Measurements from ENCODE around the gene ADAM19. TPM values are rescaled to one million over a fixed set of nuclear protein-coding genes. Genes with fewer than 3 reads are reported as not detected.
"Not testable (repeated sequence)": the region's sequence is repeated elsewhere in the genome, so short reads cannot be mapped to it uniquely, and the experiment has no call there.

ADAM19 gene
- total RNA-seq, 1 donor from 2014 or later = 4.9 TPM

GRCh38 chr5:157486221-157486681 lies 89.3 kb downstream of the ADAM19 start:
- DNase-seq (ENCODE audit: extremely low spot score in 2 of 2) = no peak
- no peaks in the 10 kb centered on the region for H3K36me3 ChIP-seq
- no peaks in the 10 kb centered on the region for H3K9me3 ChIP-seq
- TF ChIP-seq POLR2A (IDR thresholded peaks at IDR 0.05) (no peak), CTCF (IDR thresholded peaks at IDR 0.05) (no peak), POLR2AphosphoS5 (IDR thresholded peaks at IDR 0.05; ENCODE audit: insufficient read depth in 1 of 2, low read depth in 1 of 2) (no peak)
- no peaks in the 10 kb centered on the region for H3K27me3 ChIP-seq
- H3K4me1 ChIP-seq = no peaks in the 10 kb centered on the region
- no peak overlapping the region for H3K4me3 ChIP-seq
- H3K27ac ChIP-seq = no peak overlapping the region
- intact Hi-C loops (cut with DNase I) = no loop called here

- no peak for DNase-seq (ENCODE audit: extremely low spot score in 2 of 2)
- H3K4me3 ChIP-seq = no peak overlapping the region
- H3K27me3 ChIP-seq = no peaks in the 10 kb centered on the region
- intact Hi-C loops (cut with DNase I) = no loop called here
- no peaks in the 10 kb centered on the region for H3K9me3 ChIP-seq
- no peak overlapping the region for H3K27ac ChIP-seq
- H3K36me3 ChIP-seq = no peaks in the 10 kb centered on the region
- no peaks in the 10 kb centered on the region for H3K4me1 ChIP-seq
- TF ChIP-seq CTCF (IDR thresholded peaks at IDR 0.05) (no peak), POLR2AphosphoS5 (IDR thresholded peaks at IDR 0.05; ENCODE audit: insufficient read depth in 1 of 2, low read depth in 1 of 2) (no peak), POLR2A (IDR thresholded peaks at IDR 0.05) (no peak)
Observed at GRCh38 chr5:157485811-157486210, 89.8 kb downstream of the ADAM19 start.

- Histone ChIP-seq H3K4me3 (no peak overlapping the region), H3K27me3 (no peaks in the 10 kb centered on the region), H3K36me3 (no peaks in the 10 kb centered on the region), H3K9me3 (no peaks in the 10 kb centered on the region), H3K4me1 (no peaks in the 10 kb centered on the region), H3K27ac (no peak overlapping the region)
- TF ChIP-seq POLR2AphosphoS5 (IDR thresholded peaks at IDR 0.05; ENCODE audit: insufficient read depth in 1 of 2, low read depth in 1 of 2) (no peak), CTCF (IDR thresholded peaks at IDR 0.05) (no peak), POLR2A (IDR thresholded peaks at IDR 0.05) (no peak)
- intact Hi-C loops (cut with DNase I) = no loop called here
- DNase-seq (ENCODE audit: extremely low spot score in 2 of 2) = no peak
Observed at GRCh38 chr5:157485340-157485739, 90.2 kb downstream of the ADAM19 start.

- no peak overlapping the region for H3K27ac ChIP-seq
- H3K4me1 ChIP-seq = no peaks in the 10 kb centered on the region
- H3K4me3 ChIP-seq = no peak overlapping the region
- no peaks in the 10 kb centered on the region for H3K36me3 ChIP-seq
- H3K9me3 ChIP-seq = no peaks in the 10 kb centered on the region
- DNase-seq (ENCODE audit: extremely low spot score in 2 of 2) = no peak
- intact Hi-C loops (cut with DNase I) = no loop called here
- TF ChIP-seq CTCF (IDR thresholded peaks at IDR 0.05) = no peak
- TF ChIP-seq POLR2AphosphoS5 (IDR thresholded peaks at IDR 0.05; ENCODE audit: insufficient read depth in 1 of 2, low read depth in 1 of 2) = no peak
- TF ChIP-seq POLR2A (IDR thresholded peaks at IDR 0.05) = no peak
- H3K27me3 ChIP-seq = no peaks in the 10 kb centered on the region
Observed at GRCh38 chr5:157484768-157485167, 90.8 kb downstream of the ADAM19 start.

DNA sequence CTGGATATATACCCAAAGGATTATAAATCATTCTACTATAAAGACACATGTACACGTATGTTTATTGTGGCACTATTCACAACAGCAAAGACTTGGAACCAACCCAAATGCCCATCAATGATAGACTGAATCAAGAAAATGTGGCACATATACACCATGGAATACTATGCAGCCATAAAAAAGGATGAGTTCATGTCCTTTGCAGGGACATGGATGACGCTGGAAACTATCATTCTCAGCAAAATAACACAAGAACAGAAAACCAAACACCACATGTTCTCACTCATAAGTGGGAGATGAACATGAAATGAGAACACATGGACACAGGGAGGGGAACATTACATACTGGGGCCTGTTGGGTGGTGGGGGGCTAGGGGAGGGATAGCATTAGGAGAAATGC lies 92.9 kb downstream of the ADAM19 start:
- H3K36me3 ChIP-seq; H3K4me3 ChIP-seq; DNase-seq (ENCODE audit: extremely low spot score in 2 of 2); H3K4me1 ChIP-seq; H3K9me3 ChIP-seq; intact Hi-C loops (cut with DNase I); H3K27me3 ChIP-seq; H3K27ac ChIP-seq: not testable (repeated sequence)

- H3K27me3 ChIP-seq = no peaks in the 10 kb centered on the region
- no peak overlapping the region for H3K27ac ChIP-seq
- TF ChIP-seq POLR2A (IDR thresholded peaks at IDR 0.05) (no peak), CTCF (IDR thresholded peaks at IDR 0.05) (no peak), POLR2AphosphoS5 (IDR thresholded peaks at IDR 0.05; ENCODE audit: insufficient read depth in 1 of 2, low read depth in 1 of 2) (no peak)
- no peak overlapping the region for H3K4me3 ChIP-seq
- intact Hi-C loops (cut with DNase I) = no loop called here
- no peak for DNase-seq (ENCODE audit: extremely low spot score in 2 of 2)
- no peaks in the 10 kb centered on the region for H3K9me3 ChIP-seq
- H3K4me1 ChIP-seq = no peaks in the 10 kb centered on the region
- H3K36me3 ChIP-seq = no peaks in the 10 kb centered on the region
Observed at GRCh38 chr5:157481666-157482065, 93.9 kb downstream of the ADAM19 start.
